Fibroblast of the aortic adventitia (primary cell): ENCODE data around the gene GPAM. TPM values are rescaled to one million over a fixed set of nuclear protein-coding genes. Genes with fewer than 3 reads are reported as not detected.

Source experiments
- DNase-seq: peaks from one replicate; pipeline ENCODE4 v3.0.0-alpha.2; 2010; ENCODE audit warnings: low read depth
- H3K4me3 ChIP-seq: 2 replicates; pipeline ENCODE4 v1.5.1; 2011; ENCODE audit warnings: low read depth, mild to moderate bottlenecking, control low read depth, low read length, moderate library complexity
- CTCF ChIP-seq: IDR thresholded peaks from 2 replicates; pipeline ENCODE4 v1.5.1; 2011; ENCODE audit warnings: mild to moderate bottlenecking, low read length, control low read depth, inconsistent platforms; ENCODE audit not compliant: insufficient read depth
- total RNA-seq: library from RNA; depleted of rRNA; stranded (reverse); fragments of >200 nt; gene quantifications from 2 replicates; pipeline ENCODE4 v1.2.3, GENCODE V29; 2012; ENCODE audit warnings: low replicate concordance

The GPAM gene
- total RNA-seq, 1 donor = 10.9 TPM

GRCh38 chr10:112184052-112184371 is 447 bp upstream of the GPAM start:
- peak overlapping the region; percentile 96 for H3K4me3 ChIP-seq
- no peak for DNase-seq
- no peak for TF ChIP-seq CTCF

GRCh38 chr10:112182784-112183328 is 709 bp downstream of the GPAM start:
- H3K4me3 ChIP-seq = peak overlapping the region; percentile 96
- TF ChIP-seq CTCF = no peak
- no peak for DNase-seq

- no peak overlapping the region for H3K4me3 ChIP-seq
- no peak for DNase-seq
- TF ChIP-seq CTCF = no peak
Observed at GRCh38 chr10:112177247-112177646, 6.3 kb downstream of the GPAM start.

GRCh38 chr10:112176543-112176942 is 7.0 kb downstream of the GPAM start:
- DNase-seq = no peak
- TF ChIP-seq CTCF = no peak
- H3K4me3 ChIP-seq = no peak overlapping the region

GRCh38 chr10:112175409-112175808 is 8.2 kb downstream of the GPAM start:
- TF ChIP-seq CTCF = no peak
- H3K4me3 ChIP-seq = no peak overlapping the region
- DNase-seq = no peak

GRCh38 chr10:112173206-112173605 is 10.4 kb downstream of the GPAM start:
- DNase-seq = no peak
- no peak for TF ChIP-seq CTCF
- no peak overlapping the region for H3K4me3 ChIP-seq

- no peak for TF ChIP-seq CTCF
- no peak overlapping the region for H3K4me3 ChIP-seq
- DNase-seq = no peak
Observed at GRCh38 chr10:112168733-112169132, 14.8 kb downstream of the GPAM start.
